ENCODE measurements around the gene CSTF1. TPM values are rescaled to one million over a fixed set of nuclear protein-coding genes. Genes with fewer than 3 reads are reported as not detected.

The CSTF1 gene
- total and polyA plus RNA-seq, 3 donors from 2014 or later = 41.8 to 80.6 (median 53.3) TPM

- TF ChIP-seq CTCF (IDR thresholded peaks at IDR 0.05) (no peak), POLR2A (IDR thresholded peaks at IDR 0.05) (no peak)
- intact Hi-C loops (cut with DNase I; ENCODE audit: low total_unique reads) = no loop called here
- H3K27me3 ChIP-seq = no peaks in the 10 kb centered on the region
- H3K4me1 ChIP-seq = no peaks in the 10 kb centered on the region
- H3K36me3 ChIP-seq (ENCODE audit: low read depth, missing control alignments) = no peaks in the 10 kb centered on the region
- H3K27ac ChIP-seq = no peak overlapping the region
- no peak overlapping the region for H3K4me3 ChIP-seq
- 93 to 95% methylated on average over 11 of the region's 11 CpGs for whole genome bisulfite sequencing, 2 donors
- H3K9me3 ChIP-seq = no peaks in the 10 kb centered on the region
- DNase-seq = no peak
Observed at GRCh38 chr20:56371977-56372376, 20.5 kb upstream of the CSTF1 start.

- Histone ChIP-seq H3K4me1 (no peaks in the 10 kb centered on the region), H3K27ac (no peak overlapping the region), H3K27me3 (no peaks in the 10 kb centered on the region), H3K9me3 (no peaks in the 10 kb centered on the region), H3K36me3 (ENCODE audit: low read depth, missing control alignments) (no peaks in the 10 kb centered on the region), H3K4me3 (no peak overlapping the region)
- TF ChIP-seq CTCF (IDR thresholded peaks at IDR 0.05) (no peak), POLR2A (IDR thresholded peaks at IDR 0.05) (no peak)
- DNase-seq = no peak
- WGBS, 2 donors = 80 to 83% methylated on average over 1 of the region's 1 CpG
- intact Hi-C loops (cut with DNase I; ENCODE audit: low total_unique reads) = no loop called here
Observed at GRCh38 chr20:56372850-56373249, 19.6 kb upstream of the CSTF1 start.

GRCh38 chr20:56373942-56374341, 18.5 kb upstream of the CSTF1 start:
- H3K4me3 ChIP-seq = no peak overlapping the region
- DNase-seq = no peak
- no peaks in the 10 kb centered on the region for H3K27me3 ChIP-seq
- H3K27ac ChIP-seq = no peak overlapping the region
- H3K4me1 ChIP-seq = no peaks in the 10 kb centered on the region
- WGBS, 2 donors = 54 to 61% methylated on average over 1 of the region's 1 CpG
- no peaks in the 10 kb centered on the region for H3K36me3 ChIP-seq (ENCODE audit: low read depth, missing control alignments)
- no peak for TF ChIP-seq CTCF (IDR thresholded peaks at IDR 0.05)
- no peak for TF ChIP-seq POLR2A (IDR thresholded peaks at IDR 0.05)
- intact Hi-C loops (cut with DNase I; ENCODE audit: low total_unique reads) = no loop called here
- H3K9me3 ChIP-seq = no peaks in the 10 kb centered on the region

- Histone ChIP-seq H3K27ac (no peak overlapping the region), H3K4me3 (no peak overlapping the region), H3K4me1 (no peaks in the 10 kb centered on the region), H3K9me3 (no peaks in the 10 kb centered on the region), H3K27me3 (no peaks in the 10 kb centered on the region), H3K36me3 (ENCODE audit: low read depth, missing control alignments) (no peaks in the 10 kb centered on the region)
- DNase-seq = no peak
- TF ChIP-seq POLR2A (IDR thresholded peaks at IDR 0.05) = no peak
- no peak for TF ChIP-seq CTCF (IDR thresholded peaks at IDR 0.05)
- intact Hi-C loops (cut with DNase I; ENCODE audit: low total_unique reads) = no loop called here
- WGBS, 2 donors = 85 to 89% methylated on average over 2 of the region's 2 CpGs
Observed at GRCh38 chr20:56376331-56376730, 16.1 kb upstream of the CSTF1 start.

GRCh38 chr20:56378386-56378785, 14.1 kb upstream of the CSTF1 start:
- Histone ChIP-seq H3K36me3 (ENCODE audit: low read depth, missing control alignments) (no peaks in the 10 kb centered on the region), H3K4me3 (no peak overlapping the region), H3K9me3 (no peaks in the 10 kb centered on the region), H3K27ac (no peak overlapping the region), H3K4me1 (no peaks in the 10 kb centered on the region), H3K27me3 (no peaks in the 10 kb centered on the region)
- 94 to 98% methylated on average over 3 of the region's 3 CpGs for WGBS, 2 donors
- DNase-seq = no peak
- intact Hi-C loops (cut with DNase I; ENCODE audit: low total_unique reads) = no loop called here
- TF ChIP-seq CTCF (IDR thresholded peaks at IDR 0.05) = no peak
- no peak for TF ChIP-seq POLR2A (IDR thresholded peaks at IDR 0.05)

Measured in testis (tissue), 3 donors.